ENCODE data around the gene OST4.

OST4 gene

DNA sequence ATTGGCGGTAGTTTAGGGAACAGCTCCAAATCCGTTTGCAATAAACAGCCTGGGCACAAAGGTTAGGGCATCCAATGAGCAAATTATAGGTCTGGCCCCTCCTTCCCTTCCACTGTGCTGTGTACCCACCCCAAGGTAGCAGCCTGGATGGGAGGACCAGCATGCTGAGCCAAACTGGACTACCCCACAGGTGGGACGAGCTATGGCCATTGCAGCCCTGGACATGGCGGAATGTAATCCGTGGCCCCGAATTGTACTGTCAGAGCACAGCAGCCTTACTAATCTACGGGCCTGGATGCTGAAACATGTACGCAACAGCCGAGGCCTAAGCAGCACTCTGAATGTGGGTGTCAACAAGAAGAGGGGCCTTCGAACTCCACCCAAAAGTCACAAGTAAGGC is 13.2 kb downstream of the OST4 start:
- TF ChIP-seq, protein P1, sequence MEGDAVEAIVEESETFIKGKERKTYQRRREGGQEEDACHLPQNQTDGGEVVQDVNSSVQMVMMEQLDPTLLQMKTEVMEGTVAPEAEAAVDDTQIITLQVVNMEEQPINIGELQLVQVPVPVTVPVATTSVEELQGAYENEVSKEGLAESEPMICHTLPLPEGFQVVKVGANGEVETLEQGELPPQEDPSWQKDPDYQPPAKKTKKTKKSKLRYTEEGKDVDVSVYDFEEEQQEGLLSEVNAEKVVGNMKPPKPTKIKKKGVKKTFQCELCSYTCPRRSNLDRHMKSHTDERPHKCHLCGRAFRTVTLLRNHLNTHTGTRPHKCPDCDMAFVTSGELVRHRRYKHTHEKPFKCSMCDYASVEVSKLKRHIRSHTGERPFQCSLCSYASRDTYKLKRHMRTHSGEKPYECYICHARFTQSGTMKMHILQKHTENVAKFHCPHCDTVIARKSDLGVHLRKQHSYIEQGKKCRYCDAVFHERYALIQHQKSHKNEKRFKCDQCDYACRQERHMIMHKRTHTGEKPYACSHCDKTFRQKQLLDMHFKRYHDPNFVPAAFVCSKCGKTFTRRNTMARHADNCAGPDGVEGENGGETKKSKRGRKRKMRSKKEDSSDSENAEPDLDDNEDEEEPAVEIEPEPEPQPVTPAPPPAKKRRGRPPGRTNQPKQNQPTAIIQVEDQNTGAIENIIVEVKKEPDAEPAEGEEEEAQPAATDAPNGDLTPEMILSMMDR (IDR thresholded peaks at IDR 0.05): no peak

DNA sequence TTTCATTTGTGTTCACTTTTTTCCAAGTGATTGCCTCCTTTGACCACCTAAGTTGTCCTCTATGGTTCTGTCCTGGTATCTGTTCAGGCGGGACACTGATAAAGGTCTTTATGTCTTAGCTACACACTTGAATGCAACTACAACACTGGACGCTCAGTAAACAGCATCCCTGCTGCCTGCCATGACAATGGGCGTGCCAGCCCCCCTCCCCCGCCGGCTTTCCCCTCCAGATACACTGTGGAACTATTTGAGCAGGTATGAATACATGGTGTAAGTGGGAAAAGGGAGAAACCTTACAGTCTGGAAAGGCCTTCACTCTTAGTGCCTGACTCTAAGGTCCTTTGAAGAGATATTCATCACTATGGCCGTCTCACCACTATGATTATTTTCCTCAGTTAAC is 14.3 kb downstream of the OST4 start:
- TF ChIP-seq, protein P1 (IDR thresholded peaks at IDR 0.05): no peak

DNA sequence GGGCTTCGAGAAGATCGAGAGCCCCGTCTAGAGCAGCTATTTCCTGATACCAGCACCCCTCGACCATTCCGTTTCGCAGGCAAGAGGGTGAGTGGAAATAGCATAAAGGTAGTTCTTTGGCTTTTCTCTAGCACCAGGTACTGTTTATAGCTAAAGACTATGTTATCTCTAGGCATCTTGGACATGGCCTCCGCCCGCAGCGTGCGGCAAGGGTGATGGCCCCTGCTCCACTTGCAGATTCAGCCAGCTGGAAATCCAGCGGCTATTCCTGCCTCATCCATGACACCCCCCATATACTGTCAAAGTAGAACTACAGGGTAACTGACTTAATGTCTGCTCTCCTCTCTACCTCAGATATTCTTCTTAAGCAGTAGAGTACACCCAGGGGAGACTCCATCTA is 16.7 kb downstream of the OST4 start:
- TF ChIP-seq, protein P1 (IDR thresholded peaks at IDR 0.05): no peak

DNA sequence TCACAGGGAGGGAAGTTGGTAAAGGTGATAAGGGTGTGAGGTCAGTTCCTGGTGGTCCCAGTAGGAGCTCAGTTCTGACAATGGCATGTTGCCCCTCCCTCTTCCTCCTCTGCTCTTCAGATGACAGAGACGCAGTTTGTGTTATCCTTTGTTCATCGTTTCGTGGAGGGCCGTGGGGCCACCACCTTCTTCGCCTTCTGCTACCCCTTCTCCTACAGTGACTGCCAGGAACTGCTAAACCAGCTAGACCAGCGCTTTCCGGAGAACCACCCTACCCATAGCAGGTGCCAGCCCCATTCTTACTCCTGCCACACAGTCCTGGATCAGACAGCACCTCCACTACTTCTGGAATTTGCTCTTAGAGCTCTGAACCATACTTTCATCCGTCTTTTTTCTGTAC is 17.7 kb downstream of the OST4 start:
- TF ChIP-seq, protein P1 (IDR thresholded peaks at IDR 0.05): no peak

DNA sequence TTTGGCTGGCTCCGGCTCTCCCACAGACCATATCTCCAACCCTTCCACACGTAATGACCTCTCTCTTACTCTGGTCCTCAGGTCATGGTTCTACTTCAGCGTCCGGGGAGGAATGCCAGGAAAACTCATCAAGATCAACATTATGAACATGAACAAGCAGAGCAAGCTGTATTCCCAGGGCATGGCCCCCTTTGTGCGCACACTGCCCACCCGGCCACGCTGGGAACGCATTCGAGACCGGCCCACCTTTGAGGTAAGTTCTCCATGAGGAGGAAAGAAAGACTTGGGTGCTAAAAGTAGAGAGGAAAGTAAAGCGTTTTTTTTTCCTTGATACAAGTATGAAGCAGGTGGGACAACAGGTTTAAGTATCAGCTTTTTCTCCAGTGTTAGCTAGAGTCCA is 18.1 kb downstream of the OST4 start:
- TF ChIP-seq, protein P1 (IDR thresholded peaks at IDR 0.05): no peak

DNA sequence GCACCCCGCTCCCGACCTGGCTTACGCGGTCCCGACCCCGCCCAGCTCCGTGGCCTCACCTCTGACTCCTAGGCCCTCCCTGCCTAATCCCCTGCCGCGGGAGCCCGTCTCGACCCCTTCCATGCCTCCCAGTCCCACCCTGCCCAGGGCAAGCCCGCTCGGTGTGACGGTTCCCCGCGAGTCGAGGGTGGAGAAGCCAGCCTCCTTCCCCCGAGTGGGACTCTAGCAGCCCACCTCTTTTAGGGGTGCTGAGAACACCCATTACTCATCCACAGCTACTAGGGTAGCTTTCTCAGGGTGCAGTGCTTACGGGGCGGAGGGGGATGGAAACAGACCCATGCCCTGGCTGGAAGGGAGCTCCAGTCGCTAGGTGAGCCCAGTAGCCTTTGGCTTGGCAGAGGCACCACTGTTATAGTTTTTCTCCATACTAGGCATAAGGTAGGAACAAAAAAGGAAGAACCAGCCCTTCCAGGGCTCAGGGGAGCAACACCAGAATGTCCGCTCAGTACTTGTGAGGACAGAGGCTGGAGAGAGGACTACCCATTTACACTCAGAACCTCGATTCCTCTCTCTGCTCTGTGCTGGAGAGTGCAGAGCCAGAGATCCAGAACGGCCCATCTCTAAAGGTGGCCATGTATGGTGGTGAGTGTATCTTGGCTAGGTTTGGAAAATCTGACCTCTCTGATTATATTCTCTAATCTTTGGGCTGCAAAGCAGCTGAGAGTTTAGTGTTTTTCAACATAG is 19.4 kb downstream of the OST4 start:
- TF ChIP-seq, protein P1 (IDR thresholded peaks at IDR 0.05): no peak

DNA sequence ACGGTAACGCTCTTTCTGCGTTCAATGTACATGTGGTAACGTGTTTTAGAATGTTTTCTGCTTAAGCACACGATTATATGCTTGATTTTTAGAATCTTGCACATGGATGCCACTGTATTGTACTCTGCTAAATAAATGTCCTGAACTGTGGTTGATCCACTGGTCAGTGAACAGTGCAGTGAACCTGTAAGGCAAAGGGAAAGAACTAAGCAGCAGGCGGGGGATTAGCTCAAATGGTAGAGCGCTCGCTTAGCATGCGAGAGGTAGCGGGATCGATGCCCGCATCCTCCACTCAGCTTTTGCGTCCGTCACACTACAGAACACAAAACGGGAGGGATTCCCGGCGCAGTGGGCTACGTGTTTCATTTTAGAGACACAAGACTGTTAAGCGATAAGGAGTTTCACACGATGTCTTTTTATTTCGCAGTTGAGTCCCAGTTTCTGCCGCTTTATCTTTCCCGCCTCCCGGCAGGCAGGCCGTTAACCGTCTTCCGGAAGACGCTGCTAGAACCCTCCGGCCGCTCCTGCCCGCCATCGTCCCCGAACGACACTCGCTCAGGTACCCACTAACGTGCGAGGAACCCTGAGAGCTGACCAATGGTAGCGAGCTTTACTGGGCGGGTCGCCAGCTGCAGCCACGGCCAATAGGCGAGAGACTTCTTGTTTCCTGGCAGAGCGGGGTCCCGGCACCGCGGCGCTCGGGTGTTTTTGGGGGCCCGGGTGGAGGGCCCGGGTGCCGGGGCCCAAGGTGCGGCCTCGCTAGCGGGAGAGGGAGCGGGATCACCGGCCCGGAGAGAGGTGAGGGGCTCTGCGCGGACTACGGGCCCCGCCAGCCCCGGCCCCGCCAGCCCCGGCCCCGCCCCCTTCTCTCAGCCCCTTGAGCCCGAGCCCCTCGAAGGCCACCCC is 20.2 kb downstream of the OST4 start, which contains the start of gene AGBL5:
TSS of gene AGBL5 (plus strand) at position 673 of the 906 bp plus-strand sequence. CDS start 1,291 bp downstream, outside the sequence.
- TF ChIP-seq, protein P1 (IDR thresholded peaks at IDR 0.05): no peak
